B cell (primary cell): Measurements from ENCODE around the gene PARVB. TPM values are rescaled to one million over a fixed set of nuclear protein-coding genes. Genes with fewer than 3 reads are reported as not detected.

ENCODE experiments used
- ATAC-seq: fragments of 200-7000 bp; cut with Tn5 transposase; one replicate; pipeline ENCODE4 v1.10.0; 2021; ENCODE audit warnings: low read depth, mild to moderate bottlenecking, moderate number of reproducible peaks, moderate library complexity
- CTCF ChIA-PET: fragments of 350-600 bp; sonication (Branson Sonifier 250); formaldehyde crosslinking; loops from one replicate; lab custom pipeline; 2021; ENCODE audit warnings: antibody characterized with exemption, inconsistent platforms; lab: Charles Lee
- POLR2A ChIA-PET: fragments of 350-600 bp; sonication (Branson Sonifier 250); formaldehyde crosslinking; loops from one replicate; lab custom pipeline; 2021; ENCODE audit warnings: antibody characterized with exemption; lab: Charles Lee
- DNase-seq: peaks from one replicate; pipeline ENCODE4 v3.0.0; 2013
- H2AFZ ChIP-seq: 2 replicates; pipeline ENCODE4 v1.6.1; 2012; ENCODE audit warnings: mild to moderate bottlenecking, low read depth, low read length; ENCODE audit not compliant: insufficient read depth, poor library complexity, severe bottlenecking
- H3K27ac ChIP-seq, 2 donors: 1 replicate in 1 of 2; 2 replicates in 1 of 2; pipeline ENCODE4 v1.5.1; 2012 to 2013; ENCODE audit warnings: low read length in 2 of 2, mild to moderate bottlenecking in 2 of 2, moderate library complexity in 1 of 2
- H3K27me3 ChIP-seq, 4 experiments: fragments of 200-600 bp in 1 of 4; sonication (generic) in 1 of 4; replicated peaks in 1 of 4; 1 replicate in 2 of 4; 2 replicates in 2 of 4; pipeline versions ENCODE4 v1.6.1 to v1.7.0; 2013 to 2016; ENCODE audit warnings: low read length in 3 of 4, mild to moderate bottlenecking in 2 of 4, mixed read lengths in 1 of 4, moderate library complexity in 1 of 4; ENCODE audit not compliant: insufficient read depth in 4 of 4, control insufficient read depth in 3 of 4; ENCODE audit errors: control extremely low read depth in 1 of 4
- H3K36me3 ChIP-seq, 2 experiments: replicated peaks in 1 of 2; 1 replicate in 1 of 2; 2 replicates in 1 of 2; pipeline versions ENCODE4 v1.6.1 to v1.7.1; 2013; ENCODE audit warnings: low read length in 1 of 2; ENCODE audit not compliant: insufficient read depth in 2 of 2, control insufficient read depth in 1 of 2; ENCODE audit errors: control extremely low read depth in 1 of 2, extremely low read depth in 1 of 2
- H3K4me1 ChIP-seq, 2 donors: fragments of 200-600 bp in 1 of 2; sonication (generic) in 1 of 2; 1 replicate in 1 of 2; 2 replicates in 1 of 2; pipeline versions ENCODE4 v1.5.1 to v1.6.1; 2013 to 2017; ENCODE audit warnings: low read length in 2 of 2; ENCODE audit not compliant: control insufficient read depth in 2 of 2, insufficient read depth in 2 of 2
- H3K4me2 ChIP-seq: replicated peaks from 2 replicates; pipeline ENCODE3; 2012; ENCODE audit warnings: mild to moderate bottlenecking, low read depth, low read length; ENCODE audit not compliant: poor library complexity, severe bottlenecking
- H3K4me3 ChIP-seq, 5 experiments: fragments of 200-600 bp in 1 of 5; sonication (generic) in 1 of 5; 1 replicate in 3 of 5; 2 replicates in 2 of 5; pipeline versions ENCODE4 v1.5.1 to v1.7.0; 2011 to 2016; ENCODE audit warnings: low read length in 4 of 5, mild to moderate bottlenecking in 4 of 5, low read depth in 2 of 5, control low read depth in 1 of 5, moderate library complexity in 1 of 5; ENCODE audit not compliant: insufficient read depth in 1 of 5; ENCODE audit errors: control extremely low read depth in 1 of 5, extremely low read depth in 1 of 5
- H3K79me2 ChIP-seq: fragments of 200-600 bp; sonication (generic); one replicate; pipeline ENCODE4 v1.6.0; 2016; ENCODE audit warnings: low read length; ENCODE audit not compliant: control insufficient read depth, insufficient read depth
- H3K9ac ChIP-seq: fragments of 200-600 bp; sonication (generic); 2 replicates; pipeline ENCODE4 v1.6.1; 2017; ENCODE audit warnings: mild to moderate bottlenecking, low read length, moderate library complexity
- H3K9me3 ChIP-seq, 3 donors: one replicate each; pipeline versions ENCODE4 v1.6.1 to v1.7.1; 2013; ENCODE audit warnings: low read length in 2 of 3; ENCODE audit not compliant: control insufficient read depth in 2 of 3, insufficient read depth in 1 of 3; ENCODE audit errors: control extremely low read depth in 1 of 3
- H4K20me1 ChIP-seq: 2 replicates; pipeline ENCODE4 v1.6.0; 2012; ENCODE audit warnings: mild to moderate bottlenecking, low read length; ENCODE audit not compliant: insufficient read depth, control insufficient read depth, poor library complexity, severe bottlenecking
- H3K27ac Mint-ChIP-seq: one replicate; pipeline ENCODE4 v1.8.0; 2021; ENCODE audit warnings: mixed read lengths
- H3K27me3 Mint-ChIP-seq: one replicate; pipeline ENCODE4 v1.8.0; 2021; ENCODE audit warnings: mixed read lengths
- H3K4me1 Mint-ChIP-seq: one replicate; pipeline ENCODE4 v1.8.0; 2021; ENCODE audit warnings: mixed read lengths
- H3K4me3 Mint-ChIP-seq: one replicate; pipeline ENCODE4 v1.8.0; 2021; ENCODE audit warnings: mixed read lengths
- H3K9me3 Mint-ChIP-seq: one replicate; pipeline ENCODE4 v1.8.0; 2022; ENCODE audit warnings: mixed read lengths; ENCODE audit not compliant: insufficient read depth
- CTCF ChIP-seq: fragments of 200-600 bp; IDR thresholded peaks from one replicate; pipeline ENCODE4 v1.8.0; 2022; ENCODE audit warnings: antibody characterized with exemption, mild to moderate bottlenecking
- EZH2 ChIP-seq: IDR thresholded peaks from 2 replicates; pipeline ENCODE4 v1.6.1; 2012; ENCODE audit warnings: borderline replicate concordance, low read depth, mild to moderate bottlenecking, moderate library complexity, low read length; ENCODE audit not compliant: insufficient read depth, poor library complexity, severe bottlenecking
- WGBS: methylation state at CpG from one replicate; pipeline ENCODE4 v1.1.5; 2013; ENCODE audit warnings: missing lambda C conversion rate; ENCODE audit not compliant: insufficient coverage; 5-methylcytosine and 5-hydroxymethylcytosine counted together
- intact Hi-C: fragments of 100-400 bp; cut with micrococcal nuclease; formaldehyde crosslinking; loops from one replicate; pipeline ENCODE4 v1.10.0; 2022
- polyA plus RNA-seq: library from polyadenylated mRNA; depleted of rRNA; stranded (reverse); fragments of >200 nt; gene quantifications from 2 replicates; pipeline ENCODE4 v1.2.3, GENCODE V29; 2012
- total RNA-seq, 2 donors: library from RNA; stranded (reverse); fragments of 120-200 nt in 1 of 2; gene quantifications; 1 replicate in 1 of 2; 2 replicates in 1 of 2; pipeline versions ENCODE4 v1.2.3 to v1.2.4, GENCODE V29; 2013 to 2022

The PARVB gene
- total and polyA plus RNA-seq, 2 donors (not counting 1 experiment from before 2014, with no cell fraction given) = 48.0 to 49.4 TPM

DNA sequence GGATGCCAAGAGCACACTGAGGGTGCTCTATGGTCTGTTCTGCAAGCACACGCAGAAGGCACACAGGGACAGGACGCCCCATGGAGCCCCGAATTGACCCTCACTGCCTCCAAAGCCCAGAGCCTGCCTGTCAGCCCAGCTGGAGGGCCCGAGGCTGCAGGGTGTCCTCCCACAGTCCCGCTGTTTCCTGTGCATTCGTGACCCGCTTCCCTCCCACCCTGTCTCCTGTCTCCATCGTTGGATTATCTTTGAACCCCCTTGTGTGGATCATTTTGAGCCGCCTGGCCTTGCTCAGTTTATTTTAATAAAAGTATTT is 182.2 kb downstream of the PARVB start:
- Histone ChIP-seq H3K4me3 (no peak overlapping the region), H2AFZ (no peak overlapping the region), H3K27me3 (no peaks in the 10 kb centered on the region), H3K4me2 (no peak overlapping the region), H3K27ac (no peak overlapping the region), H3K79me2 (no peaks in the 10 kb centered on the region), H3K36me3 (peaks cover 0 to 35% of the 10 kb centered on the region in 2 experiments), H3K9ac (no peak overlapping the region), H3K4me1 (peaks cover 33 to 44% of the 10 kb centered on the region in 2 donors), H3K9me3 (peaks cover 0 to 5% (median 0%) of the 10 kb centered on the region in 3 donors), H4K20me1 (peaks cover 23% of the 10 kb centered on the region)
- H3K27me3 Mint-ChIP-seq = no peaks in the 10 kb centered on the region
- intact Hi-C loops = no loop called here
- peaks cover 54% of the 10 kb centered on the region for H3K4me1 Mint-ChIP-seq
- ChIA-PET CTCF (no interaction called here), POLR2A (no interaction called here)
- H3K9me3 Mint-ChIP-seq = peaks cover 11% of the 10 kb centered on the region
- TF ChIP-seq EZH2 = no peak
- no peak for TF ChIP-seq CTCF
- no peak overlapping the region for H3K27ac Mint-ChIP-seq
- no peak overlapping the region for H3K4me3 Mint-ChIP-seq
- ATAC-seq (no peak), DNase-seq (no peak)
- 88% methylated on average over 5 of the region's 9 CpGs for WGBS

DNA sequence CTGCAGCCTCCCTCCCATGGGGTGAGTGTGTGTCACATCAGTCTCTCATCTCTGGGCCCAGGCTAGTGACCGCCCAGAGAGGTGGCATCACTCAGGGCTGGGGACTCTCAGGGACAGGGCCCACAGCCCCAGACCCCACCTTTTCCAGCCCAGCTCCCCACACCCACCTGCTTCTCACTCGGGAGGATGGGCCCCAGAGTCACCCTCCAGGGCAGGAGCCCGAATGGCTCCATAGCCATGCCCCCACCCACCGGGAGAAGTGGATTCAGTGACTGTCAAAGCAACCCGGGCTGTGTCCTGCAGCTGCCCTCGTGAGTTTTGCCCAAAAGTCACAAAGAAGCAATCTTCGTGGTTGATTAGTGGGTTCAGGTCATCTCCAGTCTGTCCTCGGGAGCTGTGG is 182.6 kb downstream of the PARVB start:
- Histone ChIP-seq H3K4me1 (peaks cover 33 to 44% of the 10 kb centered on the region in 2 donors), H3K79me2 (no peaks in the 10 kb centered on the region), H3K27ac (no peak overlapping the region), H4K20me1 (peaks cover 19% of the 10 kb centered on the region), H3K27me3 (no peaks in the 10 kb centered on the region), H3K9me3 (peaks cover 0 to 5% (median 0%) of the 10 kb centered on the region in 3 donors), H3K9ac (no peak overlapping the region), H3K4me2 (no peak overlapping the region), H3K4me3 (no peak overlapping the region), H2AFZ (no peak overlapping the region), H3K36me3 (peaks cover 0 to 31% of the 10 kb centered on the region in 2 experiments)
- Mint-ChIP-seq H3K27ac (peak overlapping the region; percentile 50), H3K9me3 (peaks cover 11% of the 10 kb centered on the region), H3K4me3 (no peak overlapping the region), H3K27me3 (no peaks in the 10 kb centered on the region), H3K4me1 (peaks cover 54% of the 10 kb centered on the region)
- ChIA-PET POLR2A (no interaction called here), CTCF (interaction anchor here (1.4 kb wide), 1 partner anchor 11 kb away, joined by 3 read pairs; no protein-coding TSS in a partner anchor)
- DNase-seq (no peak), ATAC-seq (no peak)
- intact Hi-C loops = no loop called here
- WGBS = 96% methylated on average over 8 of the region's 8 CpGs
- TF ChIP-seq EZH2 (no peak), CTCF (no peak)
